ENCODE measurements around the gene ADD1. TPM values are rescaled to one million over a fixed set of nuclear protein-coding genes. Genes with fewer than 3 reads are reported as not detected.
A peak's percentile ranks its signal among the peaks of the same experiment; 100 is the strongest.

ADD1 gene
- total RNA-seq, 4 donors from 2014 or later = 122 to 299 (median 196) TPM

DNA sequence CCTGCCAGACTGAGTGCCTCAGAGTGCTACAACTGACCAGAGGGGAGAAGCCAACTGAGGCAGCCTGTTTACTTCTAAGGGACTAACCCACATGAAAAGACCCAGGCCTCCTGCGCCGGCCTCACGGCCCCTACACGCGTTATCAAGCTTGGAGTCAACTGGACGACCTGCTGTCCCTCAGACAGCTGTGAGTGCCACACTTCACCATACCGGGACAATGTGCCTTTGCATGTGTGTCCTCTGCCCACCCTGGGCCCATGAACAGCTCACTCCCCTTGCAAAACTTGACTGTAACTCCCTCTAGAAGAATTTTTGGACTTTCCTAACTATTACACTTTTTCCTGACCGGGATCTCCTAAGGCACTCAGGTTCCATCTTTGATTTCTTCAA is 117.8 kb downstream of the ADD1 start:
- WGBS = 64% methylated on average over 8 of the region's 8 CpGs

DNA sequence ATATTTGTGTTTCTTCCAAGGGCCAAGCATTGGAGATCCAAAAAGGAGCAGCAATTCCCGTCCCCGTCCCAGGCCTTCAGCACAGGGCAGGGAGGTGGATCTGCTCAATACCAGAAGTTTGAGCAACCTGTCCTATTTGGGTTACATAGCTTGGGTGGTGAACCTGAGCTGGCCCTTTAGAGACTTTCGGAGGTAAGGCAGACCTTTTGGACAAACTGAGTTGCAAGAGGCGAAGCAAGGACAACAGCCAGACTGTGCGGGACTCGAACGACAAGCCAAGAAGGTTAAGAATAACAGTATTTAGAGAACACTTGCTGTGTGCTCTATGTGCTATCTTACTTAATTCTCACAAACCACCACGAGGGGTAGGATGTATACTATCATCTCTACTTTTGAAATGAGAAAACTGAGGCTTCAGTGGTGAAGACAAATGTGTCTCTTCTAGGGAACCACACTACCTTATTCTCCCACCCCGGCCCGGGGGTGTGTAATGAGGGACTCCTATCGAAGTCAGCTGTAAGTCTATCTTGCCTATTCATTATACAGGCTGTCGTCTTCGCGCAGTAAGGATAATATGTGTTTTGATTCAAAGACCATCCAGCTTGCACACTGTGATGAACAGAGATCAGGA is 118.3 kb downstream of the ADD1 start:
- Histone ChIP-seq H3K27me3 (no peaks in the 10 kb centered on the region), H3K27ac (no peak overlapping the region), H3K9me3 (no peaks in the 10 kb centered on the region), H3K4me1 (peaks cover 29% of the 10 kb centered on the region), H3K4me3 (peak overlapping the region; percentile 66), H3K36me3 (peaks cover 15% of the 10 kb centered on the region)
- DNase-seq (ENCODE audit: low spot score in 2 of 2) = no peak
- WGBS = 39% methylated on average over 14 of the region's 14 CpGs
- TF ChIP-seq POLR2A (IDR thresholded peaks at IDR 0.05) = no peak
- no peak for TF ChIP-seq EP300 (IDR thresholded peaks at IDR 0.05)
- TF ChIP-seq, protein P1, sequence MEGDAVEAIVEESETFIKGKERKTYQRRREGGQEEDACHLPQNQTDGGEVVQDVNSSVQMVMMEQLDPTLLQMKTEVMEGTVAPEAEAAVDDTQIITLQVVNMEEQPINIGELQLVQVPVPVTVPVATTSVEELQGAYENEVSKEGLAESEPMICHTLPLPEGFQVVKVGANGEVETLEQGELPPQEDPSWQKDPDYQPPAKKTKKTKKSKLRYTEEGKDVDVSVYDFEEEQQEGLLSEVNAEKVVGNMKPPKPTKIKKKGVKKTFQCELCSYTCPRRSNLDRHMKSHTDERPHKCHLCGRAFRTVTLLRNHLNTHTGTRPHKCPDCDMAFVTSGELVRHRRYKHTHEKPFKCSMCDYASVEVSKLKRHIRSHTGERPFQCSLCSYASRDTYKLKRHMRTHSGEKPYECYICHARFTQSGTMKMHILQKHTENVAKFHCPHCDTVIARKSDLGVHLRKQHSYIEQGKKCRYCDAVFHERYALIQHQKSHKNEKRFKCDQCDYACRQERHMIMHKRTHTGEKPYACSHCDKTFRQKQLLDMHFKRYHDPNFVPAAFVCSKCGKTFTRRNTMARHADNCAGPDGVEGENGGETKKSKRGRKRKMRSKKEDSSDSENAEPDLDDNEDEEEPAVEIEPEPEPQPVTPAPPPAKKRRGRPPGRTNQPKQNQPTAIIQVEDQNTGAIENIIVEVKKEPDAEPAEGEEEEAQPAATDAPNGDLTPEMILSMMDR (IDR thresholded peaks at IDR 0.05) = no peak
- TF ChIP-seq POLR2AphosphoS5 (IDR thresholded peaks at IDR 0.05) = no peak

More for the DNA sequence above, 117.8 kb downstream of the ADD1 start:
- H3K36me3 ChIP-seq = peaks cover 20% of the 10 kb centered on the region
- H3K27ac ChIP-seq = no peak overlapping the region
- peak overlapping the region; percentile 66 for H3K4me3 ChIP-seq
- no peak for TF ChIP-seq POLR2AphosphoS5 (IDR thresholded peaks at IDR 0.05)
- no peak for TF ChIP-seq POLR2A (IDR thresholded peaks at IDR 0.05)
- TF ChIP-seq, protein P1 (IDR thresholded peaks at IDR 0.05) = no peak
- TF ChIP-seq EP300 (IDR thresholded peaks at IDR 0.05) = no peak
- H3K9me3 ChIP-seq = no peaks in the 10 kb centered on the region
- DNase-seq (ENCODE audit: low spot score in 2 of 2) = no peak
- peaks cover 29% of the 10 kb centered on the region for H3K4me1 ChIP-seq
- H3K27me3 ChIP-seq = no peaks in the 10 kb centered on the region

DNA sequence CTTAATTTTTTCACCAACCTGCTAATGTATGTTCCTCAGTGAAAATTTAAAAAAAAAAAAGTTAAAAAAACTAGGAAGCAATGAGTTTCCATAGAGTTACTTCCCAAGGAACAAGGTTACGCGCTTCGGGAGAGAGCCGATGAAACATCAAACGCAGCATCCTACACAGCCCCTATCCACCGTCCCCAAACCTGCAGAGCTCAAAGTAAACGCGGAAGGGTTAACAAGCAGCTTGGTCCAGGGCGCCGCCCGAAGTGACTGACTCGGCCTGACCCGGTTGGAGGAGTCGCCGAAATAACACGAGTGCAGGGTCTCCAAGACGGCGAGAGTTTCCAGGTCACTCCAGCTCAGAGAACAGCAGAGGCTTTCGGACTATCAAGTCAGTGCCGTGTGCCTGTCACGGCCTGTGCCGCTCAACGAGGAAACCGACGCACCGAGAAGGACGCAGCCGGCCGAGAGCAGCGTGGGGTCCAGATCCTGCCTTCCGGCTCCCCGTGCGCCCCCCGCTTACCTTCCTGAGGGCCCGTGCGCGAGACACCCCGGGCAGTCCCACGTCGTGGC is 119.0 kb downstream of the ADD1 start:
- H3K4me1 ChIP-seq = peaks cover 29% of the 10 kb centered on the region
- no peaks in the 10 kb centered on the region for H3K27me3 ChIP-seq
- WGBS = under 1% methylated on average over 37 of the region's 40 CpGs
- H3K9me3 ChIP-seq = no peaks in the 10 kb centered on the region
- peak overlapping the region; percentile 66 for H3K4me3 ChIP-seq
- TF ChIP-seq POLR2A (IDR thresholded peaks at IDR 0.05) (no peak), EP300 (IDR thresholded peaks at IDR 0.05) (no peak), POLR2AphosphoS5 (IDR thresholded peaks at IDR 0.05) (no peak)
- TF ChIP-seq, protein P1 (IDR thresholded peaks at IDR 0.05) = no peak
- peak overlapping the region; percentile 92 for H3K27ac ChIP-seq
- no peak for DNase-seq (ENCODE audit: low spot score in 2 of 2)
- H3K36me3 ChIP-seq = peaks cover 8% of the 10 kb centered on the region

DNA sequence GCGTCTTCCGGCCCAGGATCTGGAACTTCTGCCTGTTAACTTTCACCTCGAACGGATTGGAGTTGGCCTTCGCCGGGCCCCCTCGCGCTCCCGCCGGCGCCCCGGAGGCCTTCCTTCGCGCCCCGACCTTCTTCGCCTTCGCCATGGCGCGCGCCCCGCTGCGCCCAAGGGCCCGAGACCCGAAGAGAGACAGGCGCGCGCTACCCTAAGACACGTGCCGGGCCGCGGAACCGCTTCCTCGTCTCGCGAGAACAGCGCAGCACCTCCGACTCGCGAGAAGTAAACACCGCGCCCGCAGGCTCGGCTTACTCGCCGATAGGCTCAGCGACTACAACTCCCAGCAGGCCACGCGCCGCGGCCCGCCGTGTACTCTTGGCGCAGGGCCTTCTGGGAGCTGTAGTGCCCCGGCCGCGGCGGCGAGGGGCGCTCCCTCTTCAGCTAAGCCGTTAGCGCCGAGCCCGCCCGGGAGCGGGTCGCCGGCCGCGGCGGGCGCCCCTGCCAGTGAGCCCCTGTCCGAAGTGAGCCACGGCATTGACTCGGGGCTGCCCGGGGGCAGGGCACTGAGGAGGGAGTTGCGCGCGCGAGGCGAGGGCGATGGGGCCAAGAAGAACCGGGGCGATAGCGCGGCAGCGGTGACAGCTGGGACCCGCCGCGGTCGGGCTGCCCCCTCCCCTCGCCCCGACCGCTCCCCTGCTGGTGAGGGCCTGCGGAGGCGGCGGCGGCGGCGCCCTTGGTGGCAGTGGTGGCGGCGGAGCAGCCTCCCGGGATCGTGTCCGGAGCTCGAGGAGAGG is 119.7 kb downstream of the ADD1 start, which contains the start of the genes GRK4 and NOP14:
TSS of gene GRK4 (plus strand) at position 397 of the 791 bp plus-strand sequence. CDS start 500 bp downstream, outside the sequence.
TSS of gene NOP14 (minus strand) at position 232 of the 791 bp plus-strand sequence. CDS start at position 145, 87 bp downstream.
- peak; percentile 99 to 100 for DNase-seq (ENCODE audit: low spot score in 2 of 2)
- H3K36me3 ChIP-seq = peaks cover 4% of the 10 kb centered on the region
- H3K4me3 ChIP-seq = peak within 1 kb of the TSS; percentile 66
- TF ChIP-seq POLR2AphosphoS5 (IDR thresholded peaks at IDR 0.05) (peak; percentile 44 to 90 (median 89)), EP300 (IDR thresholded peaks at IDR 0.05) (no peak), POLR2A (IDR thresholded peaks at IDR 0.05) (peak in 1 of 2 donors; percentile 69)
- TF ChIP-seq, protein P1 (IDR thresholded peaks at IDR 0.05) = peak in 1 of 2 donors; percentile 35
- H3K27ac ChIP-seq = peak within 1 kb of the TSS; percentile 92
- under 1% methylated on average over 58 of the region's 105 CpGs for WGBS
- peaks cover 29% of the 10 kb centered on the region for H3K4me1 ChIP-seq
- H3K27me3 ChIP-seq = no peaks in the 10 kb centered on the region
- H3K9me3 ChIP-seq = no peaks in the 10 kb centered on the region

Data from suprapubic skin (tissue), 4 donors.